H1 (cell line): ENCODE results near the gene CHAD. TPM values are rescaled to one million over a fixed set of nuclear protein-coding genes. Genes with fewer than 3 reads are reported as not detected.

Source experiments
- CTCF ChIA-PET: fragments of 300-600 bp; sonication (Branson Sonifier 250); formaldehyde crosslinking; loops from one replicate; lab custom pipeline; 2021; ENCODE audit not compliant: partially characterized antibody; lab: Charles Lee
- POLR2A ChIA-PET: fragments of 300-600 bp; sonication (Branson Sonifier 250); formaldehyde crosslinking; loops from one replicate; lab custom pipeline; 2021; ENCODE audit warnings: inconsistent platforms; ENCODE audit not compliant: partially characterized antibody; lab: Charles Lee
- DNase-seq, 2 experiments: peaks; one replicate each; pipeline versions ENCODE4 v3.0.0 to v3.0.0-alpha.2; 2010 to 2022; ENCODE audit warnings: low spot score in 2 of 2, low read depth in 1 of 2, mixed read lengths in 1 of 2
- FAIRE-seq: peaks from 2 replicates; lab custom pipeline; 2011; peaks lifted over from hg19 to GRCh38; lab: Jason Lieb, UNC
- H2AFZ ChIP-seq: 2 replicates; pipeline ENCODE4 v1.8.1; 2012; ENCODE audit warnings: low read length, inconsistent platforms
- H2AK5ac ChIP-seq: 2 replicates; pipeline ENCODE4 v1.6.1; 2013; ENCODE audit warnings: low read depth, low read length
- H2BK120ac ChIP-seq: replicated peaks from 2 replicates; pipeline ENCODE3; 2013; ENCODE audit warnings: low read depth, low read length, inconsistent platforms
- H2BK12ac ChIP-seq: 2 replicates; pipeline ENCODE4 v1.6.1; 2013; ENCODE audit warnings: low read depth, low read length
- H2BK15ac ChIP-seq: 2 replicates; pipeline ENCODE4 v1.6.1; 2013; ENCODE audit warnings: low read length
- H2BK20ac ChIP-seq: 2 replicates; pipeline ENCODE4 v1.6.1; 2013; ENCODE audit warnings: low read length
- H2BK5ac ChIP-seq: 2 replicates; pipeline ENCODE4 v1.6.1; 2013; ENCODE audit warnings: low read depth, low read length
- H3K14ac ChIP-seq: 2 replicates; pipeline ENCODE4 v1.6.1; 2013; ENCODE audit warnings: inconsistent platforms; ENCODE audit not compliant: insufficient read length
- H3K18ac ChIP-seq: 2 replicates; pipeline ENCODE4 v1.6.1; 2013; ENCODE audit warnings: low read length; ENCODE audit errors: extremely low read depth
- H3K23ac ChIP-seq: 2 replicates; pipeline ENCODE4 v1.6.1; 2013; ENCODE audit warnings: inconsistent platforms; ENCODE audit not compliant: insufficient read length
- H3K23me2 ChIP-seq: 2 replicates; pipeline ENCODE4 v1.6.1; 2013; ENCODE audit warnings: low read depth, low read length
- H3K27ac ChIP-seq: 2 replicates; pipeline ENCODE4 v1.6.1; 2011; ENCODE audit warnings: low read depth, low read length, inconsistent platforms
- H3K27me3 ChIP-seq, 4 experiments: replicated peaks in 1 of 4; 1 replicate in 1 of 4; 2 replicates in 3 of 4; pipeline versions ENCODE4 v1.6.1 to v1.8.1; 2011 to 2013; ENCODE audit warnings: low read length in 3 of 4, mild to moderate bottlenecking in 3 of 4, inconsistent platforms in 2 of 4, mixed read lengths in 2 of 4, moderate library complexity in 1 of 4; ENCODE audit not compliant: control insufficient read depth in 3 of 4, insufficient read depth in 3 of 4; ENCODE audit errors: extremely low read depth in 1 of 4
- H3K36me3 ChIP-seq, 4 experiments: 2 replicates each; pipeline versions ENCODE4 v1.6.1 to v1.8.1; 2011 to 2013; ENCODE audit warnings: mild to moderate bottlenecking in 4 of 4, low read length in 3 of 4, moderate library complexity in 2 of 4, control low read depth in 1 of 4, inconsistent platforms in 1 of 4; ENCODE audit not compliant: insufficient read depth in 4 of 4, control insufficient read depth in 2 of 4
- H3K4ac ChIP-seq: replicated peaks from 2 replicates; pipeline ENCODE3; 2013; ENCODE audit warnings: low read length, low read depth, mixed read lengths, inconsistent platforms; ENCODE audit not compliant: insufficient read length
- H3K4me1 ChIP-seq, 4 experiments: replicated peaks in 1 of 4; 1 replicate in 1 of 4; 2 replicates in 3 of 4; pipeline versions ENCODE4 v1.6.1 to v1.8.1; 2011 to 2013; ENCODE audit warnings: low read length in 3 of 4, inconsistent platforms in 2 of 4, mixed read lengths in 1 of 4; ENCODE audit not compliant: insufficient read depth in 4 of 4, control insufficient read depth in 3 of 4
- H3K4me2 ChIP-seq, 2 experiments: 2 replicates each; pipeline versions ENCODE4 v1.6.1 to v1.8.1; 2011 to 2013; ENCODE audit warnings: low read depth in 2 of 2, low read length in 2 of 2, control low read depth in 1 of 2, inconsistent platforms in 1 of 2, mild to moderate bottlenecking in 1 of 2; ENCODE audit not compliant: insufficient read depth in 1 of 2
- H3K4me3 ChIP-seq, 4 experiments: fragments of 200-600, 300-600 bp in 1 of 4; sonication (generic), shearing (Covaris generic), sonication (Bioruptor Twin) in 1 of 4; 2 replicates each; pipeline versions ENCODE4 v1.5.1 to v1.8.1; 2011 to 2016; ENCODE audit warnings: low read length in 4 of 4, low read depth in 3 of 4, control low read depth in 2 of 4, inconsistent platforms in 2 of 4, mild to moderate bottlenecking in 2 of 4, mixed read lengths in 1 of 4, moderate library complexity in 1 of 4; ENCODE audit not compliant: insufficient read depth in 2 of 4; ENCODE audit errors: extremely low read depth in 1 of 4
- H3K56ac ChIP-seq: replicated peaks from 2 replicates; pipeline ENCODE3; 2013; ENCODE audit warnings: low read depth, mild to moderate bottlenecking, mixed read lengths, low read length, inconsistent platforms; ENCODE audit not compliant: insufficient read length
- H3K79me1 ChIP-seq: 2 replicates; pipeline ENCODE4 v1.6.1; 2013; ENCODE audit warnings: low read depth, low read length, control low read depth
- H3K79me2 ChIP-seq, 2 experiments: 2 replicates each; pipeline versions ENCODE4 v1.6.1 to v1.8.1; 2012 to 2013; ENCODE audit warnings: low read length in 2 of 2, mild to moderate bottlenecking in 2 of 2, inconsistent platforms in 1 of 2; ENCODE audit not compliant: insufficient read depth in 2 of 2, control insufficient read depth in 1 of 2
- H3K9ac ChIP-seq, 4 experiments: replicated peaks in 1 of 4; 1 replicate in 1 of 4; 2 replicates in 3 of 4; pipeline versions ENCODE4 v1.6.1 to v1.8.1; 2011 to 2013; ENCODE audit warnings: low read depth in 3 of 4, low read length in 3 of 4, control low read depth in 2 of 4, mild to moderate bottlenecking in 2 of 4, moderate library complexity in 2 of 4, inconsistent platforms in 1 of 4; ENCODE audit errors: extremely low read depth in 1 of 4
- H3K9me3 ChIP-seq, 2 experiments: 2 replicates each; pipeline versions ENCODE4 v1.6.1 to v1.8.1; 2012 to 2013; ENCODE audit warnings: mild to moderate bottlenecking in 2 of 2, moderate library complexity in 2 of 2, control low read depth in 1 of 2, inconsistent platforms in 1 of 2, low read depth in 1 of 2, low read length in 1 of 2, mixed read lengths in 1 of 2; ENCODE audit not compliant: insufficient read depth in 2 of 2
- H4K20me1 ChIP-seq, 2 experiments: replicated peaks in 1 of 2; 2 replicates each; pipeline versions ENCODE3 to v1.8.1; 2011 to 2013; ENCODE audit warnings: inconsistent platforms in 2 of 2, low read length in 2 of 2, mild to moderate bottlenecking in 1 of 2; ENCODE audit not compliant: insufficient read depth in 2 of 2, control insufficient read depth in 1 of 2
- H4K5ac ChIP-seq: 2 replicates; pipeline ENCODE4 v1.6.1; 2013; ENCODE audit warnings: low read length, low read depth, mixed read lengths, inconsistent platforms; ENCODE audit not compliant: insufficient read length
- H4K8ac ChIP-seq: 2 replicates; pipeline ENCODE4 v1.8.0; 2013; ENCODE audit warnings: mild to moderate bottlenecking, moderate library complexity, low read length, inconsistent platforms; ENCODE audit not compliant: insufficient read depth; ENCODE audit errors: extremely low read depth
- H4K91ac ChIP-seq: replicated peaks from 2 replicates; pipeline ENCODE3; 2013; ENCODE audit warnings: low read length, mixed read lengths, inconsistent platforms; ENCODE audit not compliant: insufficient read length
- CBX5 ChIP-seq: fragments of 300-800, 300-1000 bp; sonication (generic); IDR thresholded peaks from 2 replicates; pipeline ENCODE4 v1.7.1; 2016; ENCODE audit warnings: antibody characterized with exemption, low read length, low read depth
- CREB1 ChIP-seq: IDR thresholded peaks from 2 replicates; pipeline ENCODE4 v1.6.1; 2012; ENCODE audit warnings: inconsistent platforms
- HDAC6 ChIP-seq: IDR thresholded peaks from one replicate; pipeline ENCODE4 v1.7.1; 2012; ENCODE audit warnings: low read depth, mild to moderate bottlenecking, inconsistent platforms, low read length, moderate library complexity
- JUN ChIP-seq: IDR thresholded peaks from 2 replicates; pipeline ENCODE4 v1.6.1; 2011; ENCODE audit warnings: low read depth, mild to moderate bottlenecking, improper control_type of control experiment, low read length
- NRF1 ChIP-seq: IDR thresholded peaks from 2 replicates; pipeline ENCODE4 v1.6.1; 2011; ENCODE audit warnings: mild to moderate bottlenecking, low read depth, low read length, improper control_type of control experiment
- POLR2AphosphoS5 ChIP-seq: IDR thresholded peaks from 2 replicates; pipeline ENCODE4 v1.6.1; 2011; ENCODE audit warnings: low read depth, low read length
- RBBP5 ChIP-seq: IDR thresholded peaks from 2 replicates; pipeline ENCODE4 v1.7.1; 2012; ENCODE audit warnings: low read depth, mild to moderate bottlenecking, inconsistent platforms, low read length, moderate library complexity, borderline replicate concordance
- SP4 ChIP-seq: IDR thresholded peaks from 2 replicates; pipeline ENCODE4 v1.6.1; 2012; ENCODE audit warnings: low read length, inconsistent platforms
- TAF7 ChIP-seq: optimal IDR thresholded peaks from 2 replicates; pipeline ENCODE3; 2011; ENCODE audit warnings: low read depth, mild to moderate bottlenecking, inconsistent platforms, low read length, moderate library complexity, borderline replicate concordance
- WGBS, 2 experiments: shearing (Covaris generic) in 1 of 2; methylation state at CpG; one replicate each; pipeline versions ENCODE4 v1.1.6 to v1.1.7; 2013 to 2015; ENCODE audit warnings: low lambda C conversion rate in 2 of 2, mixed read lengths in 2 of 2, inconsistent platforms in 1 of 2, low coverage in 1 of 2, missing lambda C conversion rate in 1 of 2; ENCODE audit not compliant: insufficient replicate concordance in 2 of 2, insufficient coverage in 1 of 2, insufficient read length in 1 of 2; ENCODE audit errors: extremely low coverage in 1 of 2, missing lambda C conversion rate in 1 of 2; 5-methylcytosine and 5-hydroxymethylcytosine counted together
- polyA plus RNA-seq, 7 experiments: library from polyadenylated mRNA; depleted of rRNA in 3 of 7; stranded (reverse) in 5 of 7; unstranded in 2 of 7; fragments of >200 nt in 5 of 7; fragments of 200-250 nt in 2 of 7; gene quantifications; 1 replicate in 5 of 7; 2 replicates in 1 of 7; 4 replicates in 1 of 7; pipeline versions ENCODE4 v1.2.1 to v1.2.3, GENCODE V29; 2011 to 2013; ENCODE audit warnings: missing spikeins in 2 of 7, mixed read lengths in 2 of 7
- total RNA-seq: library from RNA; stranded (reverse); fragmentation: NEBNext Ultra II Directional; extraction: Animal tissue kit (Norgen Biotek cat#: 25700); gene quantifications from 2 replicates; pipeline ENCODE4 v1.2.1, GENCODE V29; 2021

The CHAD gene
- total and polyA plus RNA-seq, 2 of the 8 experiments (the other 6 are each of a cell fraction or from before 2014, with no cell fraction given): 0.03 TPM; not detected in 1

DNA sequence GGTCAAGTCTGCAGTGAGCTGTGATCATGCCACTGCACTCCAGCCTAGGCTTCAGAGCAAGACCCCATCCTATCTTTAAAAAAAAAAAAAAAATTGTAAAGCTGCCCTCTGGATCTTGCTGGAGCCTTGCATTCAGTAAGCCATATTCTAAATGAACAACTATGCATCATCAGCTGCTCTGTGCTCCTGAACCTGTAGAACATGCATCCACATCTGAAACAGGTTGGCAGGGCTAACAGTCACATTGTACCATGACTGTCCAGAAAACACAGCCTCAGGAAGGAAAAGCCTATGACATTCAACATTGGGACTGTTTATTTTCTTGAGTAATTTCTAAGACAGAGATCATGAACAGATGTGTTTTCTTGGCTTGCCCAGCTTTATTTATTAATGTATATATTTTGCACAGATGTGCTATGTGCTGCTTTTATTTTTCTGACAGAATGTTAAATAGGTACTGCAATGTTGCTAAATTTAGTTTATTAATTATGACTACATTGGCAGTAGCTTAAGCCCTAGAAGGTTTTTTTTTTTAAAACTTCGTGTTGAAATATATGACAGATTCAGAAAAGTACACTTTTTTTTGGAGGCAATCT, 22.9 kb downstream of the CHAD start:
- no peak overlapping the region for H3K18ac ChIP-seq
- no peak for TF ChIP-seq SP4
- no peak for TF ChIP-seq NRF1
- TF ChIP-seq CBX5: no peak
- no peak for TF ChIP-seq JUN
- TF ChIP-seq CREB1: no peak
- TF ChIP-seq TAF7: no peak
- no peak for TF ChIP-seq HDAC6
- TF ChIP-seq POLR2AphosphoS5: no peak
- no peak for TF ChIP-seq RBBP5
- TF ChIP-seq, all 59 proteins: peak for 0
- no peaks in the 10 kb centered on the region for H3K9me3 ChIP-seq
- no peaks in the 10 kb centered on the region; the same call in 1 of the 2 replicates for H3K79me1 ChIP-seq
- H3K27ac ChIP-seq: no peak overlapping the region
- H3K23ac ChIP-seq: no peak overlapping the region
- FAIRE-seq (no peak), DNase-seq (no peak)
- 76% methylated on average over 1 of the region's 1 CpG; no CpG with 5 or more reads in 1 of the 2 experiments for WGBS, 2 experiments
- H2AK5ac ChIP-seq: no peak overlapping the region
- POLR2A ChIA-PET: interaction anchor here (0.6 to 0.9 kb wide), 2 partner anchors 9 to 293 kb away, joined by 3 to 4 read pairs; no protein-coding TSS in a partner anchor
- no peak overlapping the region for H2AFZ ChIP-seq
- H3K4me2 ChIP-seq: no peak overlapping the region
- H2BK12ac ChIP-seq: no peak overlapping the region
- no peak overlapping the region for H4K91ac ChIP-seq
- no peaks in the 10 kb centered on the region for H3K79me2 ChIP-seq
- H3K4me3 ChIP-seq: no peak overlapping the region
- H3K27me3 ChIP-seq: no peaks in the 10 kb centered on the region
- no peak overlapping the region for H2BK5ac ChIP-seq
- H3K4me1 ChIP-seq: no peaks in the 10 kb centered on the region
- no peak overlapping the region for H2BK20ac ChIP-seq
- H4K5ac ChIP-seq: no peak overlapping the region
- no peak overlapping the region for H3K9ac ChIP-seq
- H4K20me1 ChIP-seq: peaks cover 0 to 1% of the 10 kb centered on the region in 2 experiments
- H2BK15ac ChIP-seq: no peak overlapping the region
- no peak overlapping the region for H3K14ac ChIP-seq
- CTCF ChIA-PET: interaction anchor here (0.6 to 2.3 kb wide), 6 partner anchors 9 to 49 kb away, joined by 3 to 7 read pairs (median 4); partner anchors contain the start of genes LRRC59 and RSAD1
- H4K8ac ChIP-seq: no peak overlapping the region
- H3K56ac ChIP-seq: no peak overlapping the region
- H3K36me3 ChIP-seq: no peaks in the 10 kb centered on the region
- no peak overlapping the region for H2BK120ac ChIP-seq
- no peak overlapping the region for H3K4ac ChIP-seq
- H3K23me2 ChIP-seq: no peaks in the 10 kb centered on the region; the same call in 1 of the 2 replicates
